ENCODE results near the gene RNF148.

DNA sequence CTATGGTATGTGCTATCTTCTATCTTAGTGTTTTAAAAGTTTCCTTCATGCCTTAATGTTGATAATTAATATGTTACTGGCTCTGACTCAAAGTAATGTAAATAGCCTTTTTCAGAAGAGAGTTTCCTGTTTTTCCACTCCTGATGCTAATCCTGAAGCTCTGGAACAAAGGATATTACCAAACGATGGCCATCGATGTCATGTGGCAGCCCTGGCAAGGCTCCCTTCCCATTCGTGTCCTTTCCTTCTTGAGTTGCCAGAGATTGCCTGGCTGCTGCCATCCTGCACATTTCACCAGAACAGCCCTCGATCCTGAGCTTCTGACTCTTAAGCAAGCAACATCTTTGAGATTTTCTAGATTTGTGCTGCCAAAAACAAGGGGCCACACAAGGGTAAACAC is 49.8 kb downstream of the RNF148 start:
- TF ChIP-seq CTCF (IDR thresholded peaks at IDR 0.05) (no peak), POLR2A (IDR thresholded peaks at IDR 0.05) (no peak)
